Skin epidermis (tissue), 12 donors: Measurements from ENCODE around the gene CARD6.
A peak's percentile ranks its signal among the peaks of the same experiment; 100 is the strongest.

Experiments
- H3K27ac ChIP-seq, 21 experiments: fragments of 200-600 bp; sonication (generic) in 11 of 21; one replicate each; pipeline ENCODE4 v1.5.0; 2020; ENCODE audit warnings: mild to moderate bottlenecking in 3 of 21, inconsistent platforms in 2 of 21, moderate library complexity in 2 of 21
- H3K4me3 ChIP-seq, 7 experiments: fragments of 200-600 bp; sonication (generic) in 2 of 7; one replicate each; pipeline ENCODE4 v1.5.0; 2020; ENCODE audit warnings: inconsistent platforms in 2 of 7, mild to moderate bottlenecking in 2 of 7, moderate library complexity in 1 of 7

CARD6 gene

GRCh38 chr5:40827188-40827977, 13.8 kb upstream of the CARD6 start:
- no peak overlapping the region for H3K4me3 ChIP-seq
- no peak overlapping the region for H3K27ac ChIP-seq

- H3K4me3 ChIP-seq = no peak overlapping the region
- H3K27ac ChIP-seq = no peak overlapping the region
Measured at GRCh38 chr5:40828021-40828631, 13.0 kb upstream of the CARD6 start.

- Histone ChIP-seq H3K4me3 (no peak overlapping the region), H3K27ac (no peak overlapping the region)
Measured at GRCh38 chr5:40828690-40829661, 12.2 kb upstream of the CARD6 start.

GRCh38 chr5:40829748-40830533, 11.2 kb upstream of the CARD6 start:
- Histone ChIP-seq H3K4me3 (no peak overlapping the region), H3K27ac (no peak overlapping the region)

GRCh38 chr5:40831346-40832210, 9.6 kb upstream of the CARD6 start:
- Histone ChIP-seq H3K27ac (no peak overlapping the region), H3K4me3 (no peak overlapping the region)

GRCh38 chr5:40832345-40832744, 8.8 kb upstream of the CARD6 start:
- H3K4me3 ChIP-seq = no peak overlapping the region
- no peak overlapping the region for H3K27ac ChIP-seq

- Histone ChIP-seq H3K4me3 (peak overlapping the region; percentile 64 to 89 (median 73)), H3K27ac (peak overlapping the region in 16 of 21 experiments; percentile 47 to 98 (median 95))
Measured at GRCh38 chr5:40833712-40834229, 7.4 kb upstream of the CARD6 start.

- H3K27ac ChIP-seq = peak overlapping the region; percentile 66 to 98 (median 95)
- H3K4me3 ChIP-seq = peak overlapping the region; percentile 64 to 89 (median 73)
Measured at GRCh38 chr5:40834391-40834848, 6.7 kb upstream of the CARD6 start.

- peak within 1 kb of the TSS; percentile 64 to 89 (median 73) for H3K4me3 ChIP-seq
- peak within 1 kb of the TSS; percentile 89 to 98 (median 95) for H3K27ac ChIP-seq
Measured at GRCh38 chr5:40834849-40835787, 6.0 kb upstream of the CARD6 start, which contains the start of gene RPL37. Gene RPL37 (minus strand): TSS chr5:40835222. CDS start chr5:40835185, 37 bp downstream.

GRCh38 chr5:40838086-40838485, 3.1 kb upstream of the CARD6 start:
- no peak overlapping the region for H3K4me3 ChIP-seq
- H3K27ac ChIP-seq = no peak overlapping the region

GRCh38 chr5:40842351-40842750, 1.2 kb downstream of the CARD6 start:
- peak overlapping the region in 10 of 21 experiments; percentile 10 to 94 (median 85) for H3K27ac ChIP-seq
- H3K4me3 ChIP-seq = peak overlapping the region in 6 of 7 experiments; percentile 20 to 42 (median 36)

- no peak overlapping the region for H3K27ac ChIP-seq
- H3K4me3 ChIP-seq = no peak overlapping the region
Measured at GRCh38 chr5:40844565-40844964, 3.4 kb downstream of the CARD6 start.

GRCh38 chr5:40846371-40846770, 5.2 kb downstream of the CARD6 start:
- Histone ChIP-seq H3K27ac (no peak overlapping the region), H3K4me3 (no peak overlapping the region)

GRCh38 chr5:40847525-40847924, 6.4 kb downstream of the CARD6 start:
- no peak overlapping the region for H3K4me3 ChIP-seq

GRCh38 chr5:40853632-40854192, 12.5 kb downstream of the CARD6 start:
- no peak overlapping the region for H3K27ac ChIP-seq
- H3K4me3 ChIP-seq = no peak overlapping the region

More at GRCh38 chr5:40847525-40847924, 6.4 kb downstream of the CARD6 start:
- H3K27ac ChIP-seq = no peak overlapping the region

- Histone ChIP-seq H3K27ac (no peak overlapping the region), H3K4me3 (no peak overlapping the region)
Measured at GRCh38 chr5:40860711-40861110, 19.5 kb downstream of the CARD6 start.
